Endothelial cell of umbilical vein (primary cell): ENCODE data around the gene MT1G. TPM values are rescaled to one million over a fixed set of nuclear protein-coding genes. Genes with fewer than 3 reads are reported as not detected.

ENCODE experiments used
- BruUV-seq: library from RNA; stranded (reverse); fragments of 400-500 nt; replicated peaks from 2 replicates; lab custom pipeline; 2021; lab: Mats Ljungman, UMichigan
- CTCF ChIA-PET: fragments of 300-600, 350-600 bp; sonication (Branson Sonifier 250); formaldehyde crosslinking; loops from one replicate; lab custom pipeline; 2021; ENCODE audit warnings: antibody characterized with exemption, inconsistent platforms; lab: Charles Lee
- POLR2A ChIA-PET: fragments of 300-600, 350-600 bp; sonication (Branson Sonifier 250); formaldehyde crosslinking; loops from one replicate; lab custom pipeline; 2021; ENCODE audit warnings: antibody characterized with exemption, inconsistent platforms; lab: Charles Lee
- DNase-seq: peaks from one replicate; pipeline ENCODE4 v3.0.0-alpha.2; 2011; ENCODE audit warnings: low read depth, low spot score
- FAIRE-seq: peaks from 2 replicates; lab custom pipeline; 2011; peaks lifted over from hg19 to GRCh38; lab: Jason Lieb, UNC
- H2AFZ ChIP-seq: 2 replicates; pipeline ENCODE4 v1.6.0; 2012; ENCODE audit warnings: low read depth, low read length, control low read depth, inconsistent platforms
- H3K27ac ChIP-seq: 2 replicates; pipeline ENCODE4 v1.5.1; 2011; ENCODE audit warnings: low read depth, mild to moderate bottlenecking, control low read depth, low read length, moderate library complexity; ENCODE audit not compliant: insufficient read depth
- H3K27me3 ChIP-seq, 2 experiments: 2 replicates each; pipeline versions ENCODE4 v1.6.0 to v1.6.1; 2011; ENCODE audit warnings: low read length in 2 of 2, mixed read lengths in 1 of 2; ENCODE audit not compliant: control insufficient read depth in 2 of 2, insufficient read depth in 2 of 2
- H3K36me3 ChIP-seq, 2 experiments: 2 replicates in 1 of 2; 3 replicates in 1 of 2; pipeline ENCODE4 v1.5.1; 2011; ENCODE audit warnings: low read length in 2 of 2, mild to moderate bottlenecking in 1 of 2, moderate library complexity in 1 of 2; ENCODE audit not compliant: control insufficient read depth in 2 of 2, insufficient read depth in 2 of 2; ENCODE audit errors: extremely low read depth in 1 of 2
- H3K4me1 ChIP-seq: 3 replicates; pipeline ENCODE4 v1.5.1; 2011; ENCODE audit warnings: mild to moderate bottlenecking, low read length; ENCODE audit not compliant: control insufficient read depth, insufficient read depth; ENCODE audit errors: extremely low read depth
- H3K4me2 ChIP-seq: 2 replicates; pipeline ENCODE4 v1.6.1; 2011; ENCODE audit warnings: low read length, control low read depth, mixed read lengths; ENCODE audit not compliant: insufficient read depth
- H3K4me3 ChIP-seq, 3 experiments: fragments of 200-600 bp in 1 of 3; sonication (generic), shearing (Covaris generic) in 1 of 3; replicated peaks in 1 of 3; 2 replicates each; pipeline ENCODE4 v1.5.1; 2011 to 2016; ENCODE audit warnings: control low read depth in 3 of 3, low read length in 3 of 3, mild to moderate bottlenecking in 2 of 3, inconsistent platforms in 1 of 3, low read depth in 1 of 3, moderate library complexity in 1 of 3; ENCODE audit not compliant: insufficient read depth in 1 of 3
- H3K79me2 ChIP-seq: 2 replicates; pipeline ENCODE4 v1.6.0; 2012; ENCODE audit warnings: low read length, inconsistent platforms; ENCODE audit not compliant: control insufficient read depth, insufficient read depth
- H3K9ac ChIP-seq: replicated peaks from 2 replicates; pipeline ENCODE3; 2011; ENCODE audit warnings: low read length, control low read depth; ENCODE audit not compliant: insufficient read depth; ENCODE audit errors: extremely low read depth
- H3K9me1 ChIP-seq: replicated peaks from 3 replicates; pipeline ENCODE4 v1.6.0; 2011; ENCODE audit warnings: mild to moderate bottlenecking, low read length; ENCODE audit not compliant: control insufficient read depth, insufficient read depth; ENCODE audit errors: extremely low read depth
- H3K9me3 ChIP-seq: replicated peaks from 2 replicates; pipeline ENCODE4 v1.5.1; 2012; ENCODE audit warnings: low read length, inconsistent platforms; ENCODE audit not compliant: control insufficient read depth, insufficient read depth
- H4K20me1 ChIP-seq: replicated peaks from 2 replicates; pipeline ENCODE3; 2011; ENCODE audit warnings: mild to moderate bottlenecking, low read length; ENCODE audit not compliant: control insufficient read depth, insufficient read depth; ENCODE audit errors: extremely low read depth
- CTCF ChIP-seq, 2 donors: IDR thresholded peaks; 1 replicate in 1 of 2; 2 replicates in 1 of 2; pipeline ENCODE4 v1.5.1; 2011; ENCODE audit warnings: low read length in 2 of 2, mild to moderate bottlenecking in 2 of 2, moderate library complexity in 2 of 2, control low read depth in 1 of 2, inconsistent platforms in 1 of 2, low read depth in 1 of 2; ENCODE audit not compliant: insufficient read depth in 1 of 2; ENCODE audit errors: extremely low read depth in 1 of 2
- EZH2 ChIP-seq: IDR thresholded peaks from 2 replicates; pipeline ENCODE4 v1.6.1; 2012; ENCODE audit warnings: borderline replicate concordance, low read depth, mild to moderate bottlenecking, moderate library complexity, low read length, inconsistent platforms; ENCODE audit not compliant: severe bottlenecking
- FOS ChIP-seq: IDR thresholded peaks from 2 replicates; pipeline ENCODE4 v1.6.1; 2011; ENCODE audit warnings: mild to moderate bottlenecking, low read length, moderate library complexity, borderline replicate concordance; ENCODE audit not compliant: insufficient read depth
- GATA2 ChIP-seq: IDR thresholded peaks from 2 replicates; pipeline ENCODE4 v1.7.0; 2011; ENCODE audit warnings: low read depth, mild to moderate bottlenecking, moderate library complexity, mixed read lengths, low read length; ENCODE audit not compliant: insufficient read length, insufficient read depth
- JUN ChIP-seq: IDR thresholded peaks from 2 replicates; pipeline ENCODE4 v1.6.1; 2011; ENCODE audit warnings: borderline replicate concordance, low read depth; ENCODE audit not compliant: insufficient read length, insufficient read depth
- MAX ChIP-seq: IDR thresholded peaks from 2 replicates; pipeline ENCODE4 v1.6.1; 2011; ENCODE audit not compliant: insufficient read depth, insufficient read length
- MYC ChIP-seq: IDR thresholded peaks from one replicate; pipeline ENCODE4 v1.6.1; 2011; ENCODE audit warnings: mild to moderate bottlenecking, low read depth, low read length
- POLR2A ChIP-seq: IDR thresholded peaks from 2 replicates; pipeline ENCODE4 v1.6.1; 2012; ENCODE audit warnings: low read depth, mild to moderate bottlenecking, control low read depth, low read length
- POLR2AphosphoS5 ChIP-seq: IDR thresholded peaks from 2 replicates; pipeline ENCODE4 v1.6.1; 2012; ENCODE audit warnings: low read depth, mild to moderate bottlenecking, control low read depth, low read length, moderate library complexity; ENCODE audit not compliant: insufficient read depth
- dilution Hi-C: fragments of 300-500 bp; cut with MboI; formaldehyde crosslinking; loops from one replicate; pipeline ENCODE4 v1.15.0; 2019; ENCODE audit warnings: low sequenced_read_pairs; ENCODE audit not compliant: extremely low pct_ligation_motif_present
- intact Hi-C: fragments of 100-400 bp; cut with micrococcal nuclease; formaldehyde crosslinking; loops from one replicate; pipeline ENCODE4 v1.10.0; 2022
- polyA plus RNA-seq, 4 experiments: library from polyadenylated mRNA; depleted of rRNA in 3 of 4; stranded (reverse) in 3 of 4; unstranded in 1 of 4; fragments of >200 nt; gene quantifications; 2 replicates each; pipeline versions ENCODE4 v1.2.1 to v1.2.3, GENCODE V29; 2011 to 2012; ENCODE audit warnings: missing spikeins in 1 of 4
- total RNA-seq: library from RNA; stranded (reverse); gene quantifications from 2 replicates; pipeline ENCODE4 v1.2.3, GENCODE V29; 2021

Gene MT1G
- total and polyA plus RNA-seq, 2 donors (not counting 3 experiments of a cell fraction or from before 2014, with no cell fraction given): not detected

- Histone ChIP-seq H3K4me3 (no peak overlapping the region), H2AFZ (no peak overlapping the region), H4K20me1 (no peaks in the 10 kb centered on the region), H3K27me3 (no peaks in the 10 kb centered on the region), H3K36me3 (no peaks in the 10 kb centered on the region), H3K9ac (no peak overlapping the region), H3K4me1 (peaks cover 10% of the 10 kb centered on the region), H3K4me2 (no peak overlapping the region), H3K9me3 (no peaks in the 10 kb centered on the region), H3K79me2 (no peaks in the 10 kb centered on the region), H3K27ac (no peak overlapping the region), H3K9me1 (no peaks in the 10 kb centered on the region)
- no TSS peak for BruUV-seq
- TF ChIP-seq MAX (no peak), GATA2 (no peak), EZH2 (no peak), CTCF (IDR thresholded peaks at IDR 0.05; ENCODE audit: extremely low read depth in 1 of 2, insufficient read depth in 1 of 2, low read depth in 1 of 2, low read length in 2 of 2) (no peak), FOS (no peak), POLR2AphosphoS5 (no peak), JUN (no peak), POLR2A (no peak), MYC (no peak)
- POLR2A ChIA-PET: no interaction called here
- DNase-seq: no peak
- dilution Hi-C loops (no loop called here), intact Hi-C loops (no loop called here)
- CTCF ChIA-PET: interaction anchor here (1.5 to 1.6 kb wide), 2 partner anchors 17 to 84 kb away, joined by 4 read pairs; no protein-coding TSS in a partner anchor
- no peak for FAIRE-seq
These were observed 17.2 kb upstream of the MT1G start for GRCh38 chr16:56684926-56685590.
